C4-2B (cell line): ENCODE results near the gene ALPP.
A peak's percentile ranks its signal among the peaks of the same experiment; 100 is the strongest.
"Not testable (repeated sequence)": the region's sequence is repeated elsewhere in the genome, so short reads cannot be mapped to it uniquely, and the experiment has no call there.

Experiments used
- H3K27ac ChIP-seq: fragments of 450-650 bp; 2 replicates; pipeline ENCODE4 v1.5.1; 2017
- CTCF ChIP-seq: fragments of 450-650 bp; conservative IDR thresholded peaks from 2 replicates; pipeline ENCODE4 v1.5.1; 2017; ENCODE audit warnings: mild to moderate bottlenecking
- ZFX ChIP-seq: fragments of 450-650 bp; IDR thresholded peaks from 2 replicates; pipeline ENCODE4 v1.6.1; 2017

The ALPP gene

GRCh38 chr2:232378735-232379151 is at the start of gene ALPP:
ALPP (plus strand) TSS chr2:232378751; CDS start chr2:232378803, 52 bp downstream.
- H3K27ac ChIP-seq: not testable (repeated sequence)

- TF ChIP-seq CTCF (no peak), ZFX (no peak)
- no peak overlapping the region for H3K27ac ChIP-seq
These were observed 48.9 kb upstream of the ALPP start for GRCh38 chr2:232329716-232330067.

GRCh38 chr2:232330068-232330999 is 48.2 kb upstream of the ALPP start:
- H3K27ac ChIP-seq: no peak overlapping the region
- TF ChIP-seq ZFX (no peak), CTCF (no peak)

GRCh38 chr2:232331061-232331460 is 47.5 kb upstream of the ALPP start:
- not testable (repeated sequence) for H3K27ac ChIP-seq

- not testable (repeated sequence) for H3K27ac ChIP-seq
These were observed 46.9 kb upstream of the ALPP start for GRCh38 chr2:232331641-232332040.

- H3K27ac ChIP-seq: not testable (repeated sequence)
These were observed 46.2 kb upstream of the ALPP start for GRCh38 chr2:232332244-232332939.

- TF ChIP-seq CTCF: no peak
- no peak for TF ChIP-seq ZFX
- H3K27ac ChIP-seq: no peak overlapping the region
These were observed 45.7 kb upstream of the ALPP start for GRCh38 chr2:232332940-232333259.

- no peak overlapping the region for H3K27ac ChIP-seq
These were observed 45.0 kb upstream of the ALPP start for GRCh38 chr2:232333361-232334135.

GRCh38 chr2:232334136-232334884 is 44.2 kb upstream of the ALPP start:
- H3K27ac ChIP-seq: not testable (repeated sequence)

More at GRCh38 chr2:232333361-232334135, 45.0 kb upstream of the ALPP start:
- TF ChIP-seq CTCF (peak; percentile 70), ZFX (no peak)

GRCh38 chr2:232334885-232335205 is 43.7 kb upstream of the ALPP start:
- not testable (repeated sequence) for H3K27ac ChIP-seq
